Measurements from ENCODE around the gene PATJ. TPM values are rescaled to one million over a fixed set of nuclear protein-coding genes. Genes with fewer than 3 reads are reported as not detected.

The PATJ gene
- total and polyA plus RNA-seq, 2 experiments from 2014 or later = 20.0 to 44.8 TPM

- no peaks in the 10 kb centered on the region for H3K9me2 ChIP-seq (replicated peaks; ENCODE audit: insufficient read depth)
- DNase-seq (ENCODE audit: low spot score) = no peak
- WGBS (ENCODE audit: low lambda C conversion rate, missing lambda C conversion rate) = 100% methylated on average over 1 of the region's 1 CpG
These were observed 226.6 kb downstream of the PATJ start for GRCh38 chr1:61968869-61969268.

GRCh38 chr1:61973100-61973837 lies 231.0 kb downstream of the PATJ start:
- H3K4me2 ChIP-seq = no peak overlapping the region
- WGBS (ENCODE audit: low lambda C conversion rate, missing lambda C conversion rate) = 77% methylated on average over 8 of the region's 8 CpGs
- no peaks in the 10 kb centered on the region for H3K4me1 ChIP-seq (ENCODE audit: insufficient read depth)
- no peaks in the 10 kb centered on the region for H4K20me1 ChIP-seq (ENCODE audit: insufficient read depth, poor library complexity, severe bottlenecking)
- H3K4me3 ChIP-seq = no peak overlapping the region
- no peaks in the 10 kb centered on the region for H3K27me3 ChIP-seq
- H3K36me3 ChIP-seq (replicated peaks; ENCODE audit: insufficient read depth, low read depth) = no peaks in the 10 kb centered on the region
- H2AFZ ChIP-seq = no peak overlapping the region
- H3K27ac ChIP-seq = no peak overlapping the region
- no peak for TF ChIP-seq CTCF (IDR thresholded peaks at IDR 0.05; ENCODE audit: poor library complexity)
- TF ChIP-seq EZH2 (IDR thresholded peaks at IDR 0.05; ENCODE audit: borderline replicate concordance) = no peak
- no peak for TF ChIP-seq EZH2phosphoT487 (IDR thresholded peaks at IDR 0.05; ENCODE audit: low read depth, severe bottlenecking, unreplicated experiment)
- DNase-seq (ENCODE audit: low spot score) = no peak
- no peaks in the 10 kb centered on the region for H3K9me3 ChIP-seq (ENCODE audit: low read depth)
- H3K9me2 ChIP-seq (replicated peaks; ENCODE audit: insufficient read depth) = no peaks in the 10 kb centered on the region
- H3K79me2 ChIP-seq = no peaks in the 10 kb centered on the region

More at GRCh38 chr1:61968869-61969268, 226.6 kb downstream of the PATJ start:
- no peaks in the 10 kb centered on the region for H4K20me1 ChIP-seq (ENCODE audit: insufficient read depth, poor library complexity, severe bottlenecking)
- no peak for TF ChIP-seq CTCF (IDR thresholded peaks at IDR 0.05; ENCODE audit: poor library complexity)
- no peak for TF ChIP-seq EZH2 (IDR thresholded peaks at IDR 0.05; ENCODE audit: borderline replicate concordance)
- no peak overlapping the region for H3K4me3 ChIP-seq
- no peaks in the 10 kb centered on the region for H3K27me3 ChIP-seq
- H3K27ac ChIP-seq = no peak overlapping the region
- no peaks in the 10 kb centered on the region for H3K9me3 ChIP-seq (ENCODE audit: low read depth)
- no peak overlapping the region for H3K4me2 ChIP-seq
- H3K4me1 ChIP-seq (ENCODE audit: insufficient read depth) = peaks cover 2% of the 10 kb centered on the region
- no peaks in the 10 kb centered on the region for H3K36me3 ChIP-seq (replicated peaks; ENCODE audit: insufficient read depth, low read depth)
- H2AFZ ChIP-seq = no peak overlapping the region
- H3K79me2 ChIP-seq = no peaks in the 10 kb centered on the region

- Histone ChIP-seq H3K9me2 (replicated peaks; ENCODE audit: insufficient read depth) (no peaks in the 10 kb centered on the region), H3K4me2 (no peak overlapping the region), H3K9me3 (ENCODE audit: low read depth) (no peaks in the 10 kb centered on the region), H3K36me3 (replicated peaks; ENCODE audit: insufficient read depth, low read depth) (no peaks in the 10 kb centered on the region), H3K79me2 (no peaks in the 10 kb centered on the region), H3K27me3 (no peaks in the 10 kb centered on the region), H3K27ac (no peak overlapping the region), H4K20me1 (ENCODE audit: insufficient read depth, poor library complexity, severe bottlenecking) (no peaks in the 10 kb centered on the region), H2AFZ (no peak overlapping the region), H3K4me1 (ENCODE audit: insufficient read depth) (no peaks in the 10 kb centered on the region), H3K4me3 (no peak overlapping the region)
- WGBS (ENCODE audit: low lambda C conversion rate, missing lambda C conversion rate) = 41% methylated on average over 4 of the region's 4 CpGs
- no peak for DNase-seq (ENCODE audit: low spot score)
- TF ChIP-seq EZH2 (IDR thresholded peaks at IDR 0.05; ENCODE audit: borderline replicate concordance) (no peak), EZH2phosphoT487 (IDR thresholded peaks at IDR 0.05; ENCODE audit: low read depth, severe bottlenecking, unreplicated experiment) (no peak), CTCF (IDR thresholded peaks at IDR 0.05; ENCODE audit: poor library complexity) (no peak)
These were observed 233.4 kb downstream of the PATJ start for GRCh38 chr1:61975638-61976037.

Data from hepatocyte (in vitro differentiated cells).